Measurements from ENCODE around the gene NF1. TPM values are rescaled to one million over a fixed set of nuclear protein-coding genes. Genes with fewer than 3 reads are reported as not detected.
A peak's percentile ranks its signal among the peaks of the same experiment; 100 is the strongest.

NF1 gene
- polyA plus RNA-seq, 1 of the 3 experiments (the other 2 are of a cell fraction): 19.6 TPM

- Histone ChIP-seq H3K27ac (ENCODE audit: low read depth in 2 of 2, low read length in 1 of 2) (peak overlapping the region; percentile 14 to 16; a peak in 3 of 4 replicates), H3K9ac (no peak overlapping the region), H3K4me1 (ENCODE audit: control insufficient read depth in 1 of 2, insufficient read depth in 2 of 2, low read depth in 1 of 2, low read length in 1 of 2) (no peaks in the 10 kb centered on the region; a peak in 1 of 4 replicates), H3F3A (replicated peaks; ENCODE audit: insufficient read depth) (no peaks in the 10 kb centered on the region), H3K4me3 (ENCODE audit: low read depth in 2 of 2, low read length in 1 of 2) (no peak overlapping the region), H3K4me2 (no peak overlapping the region), H3K79me2 (ENCODE audit: insufficient read depth) (no peaks in the 10 kb centered on the region; the same call in 1 of the 2 replicates), H2AFZ (ENCODE audit: low read depth) (no peak overlapping the region), H3K9me2 (no peaks in the 10 kb centered on the region), H3K9me3 (no peaks in the 10 kb centered on the region), H4K20me1 (ENCODE audit: insufficient read depth) (no peaks in the 10 kb centered on the region), H3K36me3 (replicated peaks in 1 of 2; ENCODE audit: control insufficient read depth in 1 of 2, insufficient read depth in 2 of 2, low read length in 1 of 2) (peaks cover 48 to 50% of the 10 kb centered on the region in 2 experiments), H3K27me3 (ENCODE audit: insufficient read depth) (no peaks in the 10 kb centered on the region)
- no peak for DNase-seq
- ChIA-PET POLR2A (no interaction called here), CTCF (interaction anchor here (0.9 to 1.3 kb wide), 2 partner anchors 14 to 493 kb away, joined by 3 to 4 read pairs; no protein-coding TSS in a partner anchor)
- TF ChIP-seq MEF2A (IDR thresholded peaks at IDR 0.05; ENCODE audit: borderline replicate concordance, low read depth) (peak; percentile 81), REST (IDR thresholded peaks at IDR 0.05; ENCODE audit: low read depth, low read length) (no peak), GATA2 (CRISPR knock-in tag; IDR thresholded peaks at IDR 0.05) (no peak), EP300 (IDR thresholded peaks at IDR 0.05; ENCODE audit: borderline replicate concordance in 1 of 2, low read depth in 1 of 2, low read length in 1 of 2) (peak in 1 of 2 experiments; percentile 57; a peak in 1 of 4 replicates), ZBTB33 (IDR thresholded peaks at IDR 0.05; ENCODE audit: borderline replicate concordance, low read depth) (no peak), CHD2 (IDR thresholded peaks at IDR 0.05; ENCODE audit: low read length, partially characterized antibody) (no peak), ELF1 (IDR thresholded peaks at IDR 0.05) (no peak), SIN3A (IDR thresholded peaks at IDR 0.05; ENCODE audit: borderline replicate concordance, low read depth, low read length) (no peak), RAD21 (IDR thresholded peaks at IDR 0.05; ENCODE audit: low read length) (no peak), JUND (IDR thresholded peaks at IDR 0.05) (peak; percentile 49; the same call in 1 of the 2 replicates), TCF12 (IDR thresholded peaks at IDR 0.05) (peak; percentile 58), NFIC (IDR thresholded peaks at IDR 0.05; ENCODE audit: borderline replicate concordance) (0 out of 2 replicates have a peak, but pooled peaks have one; percentile 18), IRF3 (IDR thresholded peaks at IDR 0.05; ENCODE audit: low read depth, low read length) (no peak), TEAD4 (IDR thresholded peaks at IDR 0.05; ENCODE audit: borderline replicate concordance, insufficient read depth) (0 out of 2 replicates have a peak, but pooled peaks have one; percentile 19), FOXJ3 (CRISPR knock-in tag; IDR thresholded peaks at IDR 0.05) (no peak)
- TF ChIP-seq, protein P1, sequence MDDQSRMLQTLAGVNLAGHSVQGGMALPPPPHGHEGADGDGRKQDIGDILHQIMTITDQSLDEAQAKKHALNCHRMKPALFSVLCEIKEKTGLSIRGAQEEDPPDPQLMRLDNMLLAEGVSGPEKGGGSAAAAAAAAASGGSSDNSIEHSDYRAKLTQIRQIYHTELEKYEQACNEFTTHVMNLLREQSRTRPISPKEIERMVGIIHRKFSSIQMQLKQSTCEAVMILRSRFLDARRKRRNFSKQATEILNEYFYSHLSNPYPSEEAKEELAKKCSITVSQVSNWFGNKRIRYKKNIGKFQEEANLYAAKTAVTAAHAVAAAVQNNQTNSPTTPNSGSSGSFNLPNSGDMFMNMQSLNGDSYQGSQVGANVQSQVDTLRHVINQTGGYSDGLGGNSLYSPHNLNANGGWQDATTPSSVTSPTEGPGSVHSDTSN (IDR thresholded peaks at IDR 0.05): peak; percentile 50; the same call in 1 of the 2 replicates
These were observed 254.7 kb downstream of the NF1 start for GRCh38 chr17:31349454-31349853.
